GM18519 (cell line): Measurements from ENCODE around the gene STK25.
"Not testable (repeated sequence)": the region's sequence is repeated elsewhere in the genome, so short reads cannot be mapped to it uniquely, and the experiment has no call there.

ENCODE experiments used
- ATAC-seq: cut with Tn5 transposase; IDR thresholded peaks from one replicate; pipeline ENCODE4 v1.9.1; 2021; ENCODE audit warnings: mild to moderate bottlenecking, moderate library complexity; ENCODE audit not compliant: unreplicated experiment, low FRiP score

The STK25 gene

GRCh38 chr2:241514553-241514952 is 6.2 kb upstream of the STK25 start:
- ATAC-seq, result no peak

GRCh38 chr2:241511091-241511741 is 2.8 kb upstream of the STK25 start:
- no peak for ATAC-seq

GRCh38 chr2:241509155-241509784 is 886 bp upstream of the STK25 start:
- ATAC-seq, result no peak

- peak; percentile 5 for ATAC-seq
Observed at GRCh38 chr2:241507430-241508239, 749 bp downstream of the STK25 start.

- no peak for ATAC-seq
Observed at GRCh38 chr2:241506793-241507429, 1.5 kb downstream of the STK25 start.

GRCh38 chr2:241506317-241506716 is 2.1 kb downstream of the STK25 start:
- ATAC-seq, result not testable (repeated sequence)

GRCh38 chr2:241505781-241506201 is 2.6 kb downstream of the STK25 start:
- ATAC-seq, result no peak

- ATAC-seq, result no peak
Observed at GRCh38 chr2:241505086-241505780, 3.2 kb downstream of the STK25 start.

GRCh38 chr2:241503776-241504392 is 4.5 kb downstream of the STK25 start:
- ATAC-seq, result no peak

GRCh38 chr2:241502281-241502680 is 6.1 kb downstream of the STK25 start:
- no peak for ATAC-seq

- ATAC-seq, result no peak
Observed at GRCh38 chr2:241501551-241501950, 6.8 kb downstream of the STK25 start.

GRCh38 chr2:241501099-241501541 is 7.3 kb downstream of the STK25 start:
- ATAC-seq, result no peak

- ATAC-seq, result no peak
Observed at GRCh38 chr2:241500431-241500975, 7.9 kb downstream of the STK25 start.

- no peak for ATAC-seq
Observed at GRCh38 chr2:241500016-241500415, 8.4 kb downstream of the STK25 start.

GRCh38 chr2:241499146-241499965 is 9.0 kb downstream of the STK25 start:
- no peak for ATAC-seq

- ATAC-seq, result no peak
Observed at GRCh38 chr2:241498115-241499070, 10.0 kb downstream of the STK25 start.
